ENCODE data around the gene TPSB2.
A peak's percentile ranks its signal among the peaks of the same experiment; 100 is the strongest.

TPSB2 gene

GRCh38 chr16:1220098-1220728 lies 9.8 kb downstream of the TPSB2 start:
- no peaks in the 10 kb centered on the region for H3K4me1 ChIP-seq (ENCODE audit: control insufficient read depth, insufficient read depth, low read depth, low read length)
- WGBS, result 90% methylated on average over 55 of the region's 55 CpGs
- no peak overlapping the region for H2AK5ac ChIP-seq (ENCODE audit: low read length, severe bottlenecking)
- H2BK5ac ChIP-seq (ENCODE audit: low read depth, low read length, poor library complexity, severe bottlenecking), result no peak overlapping the region
- DNase-seq, result no peak
- no peak overlapping the region for H2BK15ac ChIP-seq (ENCODE audit: low read depth, poor library complexity, severe bottlenecking)
- H3K9ac ChIP-seq (ENCODE audit: low read length), result no peak overlapping the region
- H4K91ac ChIP-seq (ENCODE audit: low read length), result no peak overlapping the region
- H3K23ac ChIP-seq (ENCODE audit: low read length in 2 of 2), result no peak overlapping the region
- no peak overlapping the region for H3K4ac ChIP-seq (ENCODE audit: low read depth in 1 of 2, low read length in 2 of 2)
- peaks cover 0 to 17% of the 10 kb centered on the region in 2 experiments for H3K36me3 ChIP-seq (ENCODE audit: control insufficient read depth in 1 of 2, insufficient read depth in 2 of 2, low read depth in 1 of 2, low read length in 2 of 2)
- no peak overlapping the region for H2BK12ac ChIP-seq (ENCODE audit: low read length in 2 of 2)
- no peak overlapping the region for H3K18ac ChIP-seq (ENCODE audit: low read depth in 1 of 2, low read length in 2 of 2)
- H3K79me1 ChIP-seq (replicated peaks; ENCODE audit: low read length, poor library complexity, severe bottlenecking), result no peaks in the 10 kb centered on the region
- no peak overlapping the region for H2AFZ ChIP-seq (ENCODE audit: low read depth, low read length)
- no peak overlapping the region for H2BK120ac ChIP-seq (ENCODE audit: low read depth, low read length)
- H3K4me3 ChIP-seq (ENCODE audit: insufficient read depth in 1 of 2, low read depth in 1 of 2, low read length in 2 of 2), result no peak overlapping the region
- no peak overlapping the region for H3K27ac ChIP-seq (ENCODE audit: low read length, poor library complexity, severe bottlenecking)
- H3K4me2 ChIP-seq (ENCODE audit: low read length, poor library complexity, severe bottlenecking), result no peak overlapping the region
- H3K14ac ChIP-seq (ENCODE audit: low read length in 2 of 2), result no peak overlapping the region
- H3K27me3 ChIP-seq (ENCODE audit: control insufficient read depth in 1 of 2, insufficient read depth in 1 of 2, low read length in 2 of 2), result peaks cover 0 to 6% of the 10 kb centered on the region in 2 experiments
- H3K9me3 ChIP-seq (ENCODE audit: control insufficient read depth, low read length), result no peaks in the 10 kb centered on the region
- H4K8ac ChIP-seq (ENCODE audit: low read length), result no peak overlapping the region

- no peak overlapping the region for H2BK120ac ChIP-seq (ENCODE audit: low read depth, low read length)
- H2AK5ac ChIP-seq (ENCODE audit: low read length, severe bottlenecking), result no peak overlapping the region
- no peak overlapping the region for H3K4me2 ChIP-seq (ENCODE audit: low read length, poor library complexity, severe bottlenecking)
- H3K4ac ChIP-seq (ENCODE audit: low read depth in 1 of 2, low read length in 2 of 2), result no peak overlapping the region
- no peak overlapping the region for H2BK5ac ChIP-seq (ENCODE audit: low read depth, low read length, poor library complexity, severe bottlenecking)
- no peak overlapping the region for H2AFZ ChIP-seq (ENCODE audit: low read depth, low read length)
- H3K27me3 ChIP-seq (ENCODE audit: control insufficient read depth in 1 of 2, insufficient read depth in 1 of 2, low read length in 2 of 2), result peaks cover 0 to 3% of the 10 kb centered on the region in 2 experiments
- H3K18ac ChIP-seq (ENCODE audit: low read depth in 1 of 2, low read length in 2 of 2), result no peak overlapping the region
- 83% methylated on average over 24 of the region's 24 CpGs for WGBS
- H2BK12ac ChIP-seq (ENCODE audit: low read length in 2 of 2), result no peak overlapping the region
- no peak overlapping the region for H2BK15ac ChIP-seq (ENCODE audit: low read depth, poor library complexity, severe bottlenecking)
- H3K27ac ChIP-seq (ENCODE audit: low read length, poor library complexity, severe bottlenecking), result no peak overlapping the region
- H3K23ac ChIP-seq (ENCODE audit: low read length in 2 of 2), result no peak overlapping the region
- DNase-seq, result no peak
- no peak overlapping the region for H4K91ac ChIP-seq (ENCODE audit: low read length)
- H4K8ac ChIP-seq (ENCODE audit: low read length), result no peak overlapping the region
- H3K9ac ChIP-seq (ENCODE audit: low read length), result no peak overlapping the region
- H3K14ac ChIP-seq (ENCODE audit: low read length in 2 of 2), result no peak overlapping the region
- no peaks in the 10 kb centered on the region for H3K79me1 ChIP-seq (replicated peaks; ENCODE audit: low read length, poor library complexity, severe bottlenecking)
- H3K9me3 ChIP-seq (ENCODE audit: control insufficient read depth, low read length), result no peaks in the 10 kb centered on the region
- no peaks in the 10 kb centered on the region for H3K4me1 ChIP-seq (ENCODE audit: control insufficient read depth, insufficient read depth, low read depth, low read length)
- peaks cover 0 to 19% of the 10 kb centered on the region in 2 experiments for H3K36me3 ChIP-seq (ENCODE audit: control insufficient read depth in 1 of 2, insufficient read depth in 2 of 2, low read depth in 1 of 2, low read length in 2 of 2)
- H3K4me3 ChIP-seq (ENCODE audit: insufficient read depth in 1 of 2, low read depth in 1 of 2, low read length in 2 of 2), result no peak overlapping the region
These were observed 10.9 kb downstream of the TPSB2 start for GRCh38 chr16:1218930-1219611.

- Histone ChIP-seq H3K79me1 (replicated peaks; ENCODE audit: low read length, poor library complexity, severe bottlenecking) (no peaks in the 10 kb centered on the region), H4K91ac (ENCODE audit: low read length) (no peak overlapping the region), H2BK120ac (ENCODE audit: low read depth, low read length) (no peak overlapping the region), H3K4ac (ENCODE audit: low read depth in 1 of 2, low read length in 2 of 2) (no peak overlapping the region), H3K36me3 (ENCODE audit: control insufficient read depth in 1 of 2, insufficient read depth in 2 of 2, low read depth in 1 of 2, low read length in 2 of 2) (peaks cover 0 to 19% of the 10 kb centered on the region in 2 experiments), H3K18ac (ENCODE audit: low read depth in 1 of 2, low read length in 2 of 2) (no peak overlapping the region), H3K23ac (ENCODE audit: low read length in 2 of 2) (no peak overlapping the region), H3K27ac (ENCODE audit: low read length, poor library complexity, severe bottlenecking) (no peak overlapping the region), H2BK5ac (ENCODE audit: low read depth, low read length, poor library complexity, severe bottlenecking) (no peak overlapping the region), H3K4me3 (ENCODE audit: insufficient read depth in 1 of 2, low read depth in 1 of 2, low read length in 2 of 2) (peak overlapping the region in 1 of 2 experiments; percentile 20), H3K9ac (ENCODE audit: low read length) (no peak overlapping the region), H2BK12ac (ENCODE audit: low read length in 2 of 2) (no peak overlapping the region), H2AFZ (ENCODE audit: low read depth, low read length) (no peak overlapping the region), H3K4me2 (ENCODE audit: low read length, poor library complexity, severe bottlenecking) (no peak overlapping the region), H4K8ac (ENCODE audit: low read length) (no peak overlapping the region), H3K27me3 (ENCODE audit: control insufficient read depth in 1 of 2, insufficient read depth in 1 of 2, low read length in 2 of 2) (peaks cover 0 to 3% of the 10 kb centered on the region in 2 experiments), H2BK15ac (ENCODE audit: low read depth, poor library complexity, severe bottlenecking) (no peak overlapping the region), H3K4me1 (ENCODE audit: control insufficient read depth, insufficient read depth, low read depth, low read length) (no peaks in the 10 kb centered on the region), H2AK5ac (ENCODE audit: low read length, severe bottlenecking) (no peak overlapping the region), H3K14ac (ENCODE audit: low read length in 2 of 2) (no peak overlapping the region), H3K9me3 (ENCODE audit: control insufficient read depth, low read length) (no peaks in the 10 kb centered on the region)
- no peak for DNase-seq
- WGBS, result 90% methylated on average over 47 of the region's 49 CpGs
These were observed 11.7 kb downstream of the TPSB2 start for GRCh38 chr16:1218061-1218929.

GRCh38 chr16:1217526-1217925 lies 12.5 kb downstream of the TPSB2 start:
- whole genome bisulfite sequencing, result 96% methylated on average over 24 of the region's 24 CpGs
- H3K9me3 ChIP-seq (ENCODE audit: control insufficient read depth, low read length), result no peaks in the 10 kb centered on the region

More at GRCh38 chr16:1217526-1217925, 12.5 kb downstream of the TPSB2 start:
- Histone ChIP-seq H3K9ac (ENCODE audit: low read length) (no peak overlapping the region), H3K27me3 (ENCODE audit: control insufficient read depth in 1 of 2, insufficient read depth in 1 of 2, low read length in 2 of 2) (peaks cover 0 to 3% of the 10 kb centered on the region in 2 experiments), H3K79me1 (replicated peaks; ENCODE audit: low read length, poor library complexity, severe bottlenecking) (no peaks in the 10 kb centered on the region), H4K8ac (ENCODE audit: low read length) (no peak overlapping the region), H3K14ac (ENCODE audit: low read length in 2 of 2) (no peak overlapping the region), H2AK5ac (ENCODE audit: low read length, severe bottlenecking) (no peak overlapping the region), H3K36me3 (ENCODE audit: control insufficient read depth in 1 of 2, insufficient read depth in 2 of 2, low read depth in 1 of 2, low read length in 2 of 2) (peaks cover 0 to 19% of the 10 kb centered on the region in 2 experiments), H3K4me1 (ENCODE audit: control insufficient read depth, insufficient read depth, low read depth, low read length) (no peaks in the 10 kb centered on the region), H2AFZ (ENCODE audit: low read depth, low read length) (no peak overlapping the region), H3K4me3 (ENCODE audit: insufficient read depth in 1 of 2, low read depth in 1 of 2, low read length in 2 of 2) (no peak overlapping the region), H2BK12ac (ENCODE audit: low read length in 2 of 2) (no peak overlapping the region), H3K27ac (ENCODE audit: low read length, poor library complexity, severe bottlenecking) (no peak overlapping the region), H3K23ac (ENCODE audit: low read length in 2 of 2) (no peak overlapping the region), H3K18ac (ENCODE audit: low read depth in 1 of 2, low read length in 2 of 2) (no peak overlapping the region), H4K91ac (ENCODE audit: low read length) (no peak overlapping the region), H3K4me2 (ENCODE audit: low read length, poor library complexity, severe bottlenecking) (no peak overlapping the region), H2BK5ac (ENCODE audit: low read depth, low read length, poor library complexity, severe bottlenecking) (no peak overlapping the region), H2BK15ac (ENCODE audit: low read depth, poor library complexity, severe bottlenecking) (no peak overlapping the region), H3K4ac (ENCODE audit: low read depth in 1 of 2, low read length in 2 of 2) (no peak overlapping the region), H2BK120ac (ENCODE audit: low read depth, low read length) (no peak overlapping the region)
- no peak for DNase-seq

Data from mesenchymal stem cell (in vitro differentiated cells and primary cell).